Occipital lobe (tissue), 2 donors: ENCODE results near the gene STRBP. TPM values are rescaled to one million over a fixed set of nuclear protein-coding genes. Genes with fewer than 3 reads are reported as not detected.
"Not testable (repeated sequence)": the region's sequence is repeated elsewhere in the genome, so short reads cannot be mapped to it uniquely, and the experiment has no call there.

Experiments used
- DNase-seq: peaks from one replicate; lab custom pipeline; 2025; lab: John Stamatoyannopoulos, UW
- total RNA-seq: library from RNA; depleted of rRNA; stranded (reverse); fragments of >200 nt; gene quantifications from one replicate; pipeline ENCODE4 v1.2.3, GENCODE V29; 2014

The STRBP gene
- total RNA-seq: 97.5 TPM

DNA sequence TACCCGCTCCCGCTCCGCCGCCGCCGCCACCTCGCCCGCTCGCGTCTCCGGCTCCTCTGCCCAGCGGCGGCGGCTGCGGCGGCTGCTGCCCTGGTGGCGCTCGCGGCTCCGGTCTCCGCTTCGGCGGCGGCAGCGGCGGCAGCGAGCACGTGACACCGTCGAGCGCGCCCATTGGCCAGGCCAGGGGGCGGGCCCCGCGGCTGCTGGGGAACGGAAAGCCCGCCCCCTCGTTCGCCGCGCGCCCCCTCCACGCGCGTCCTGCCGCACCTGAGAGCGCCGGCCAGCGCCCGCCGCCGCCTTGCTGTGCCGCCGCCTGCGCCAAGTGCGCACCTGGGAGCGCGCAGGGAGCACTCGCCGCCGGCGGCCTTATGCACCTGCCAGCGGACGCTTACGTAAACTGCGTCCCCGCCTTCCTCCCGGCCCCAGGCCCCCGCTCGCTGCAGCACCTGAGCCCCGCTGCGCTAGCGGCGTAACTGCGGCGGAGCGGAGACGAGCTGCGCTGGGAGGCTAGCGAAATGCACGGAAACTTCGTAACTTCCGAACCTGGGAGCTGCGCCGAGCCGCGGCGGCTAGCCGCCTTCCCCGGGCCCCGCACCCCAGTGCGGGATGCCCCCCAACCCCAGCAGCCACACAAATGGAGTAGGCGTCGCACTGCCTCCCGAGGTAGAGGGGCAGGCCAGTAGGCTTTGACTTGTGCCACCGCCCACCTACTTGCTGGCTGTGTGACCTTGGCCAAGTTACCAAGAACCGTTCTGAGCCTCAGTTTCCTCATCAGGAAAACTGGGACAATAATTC is at the start of gene STRBP:
STRBP (minus strand) TSS at position 122 of the 795 bp plus-strand sequence. CDS start 84,452 bp downstream, outside the sequence.
- DNase-seq: peak; percentile 84

- DNase-seq: no peak
Measured at GRCh38 chr9:123316053-123316718, 47.8 kb upstream of the STRBP start.

DNA sequence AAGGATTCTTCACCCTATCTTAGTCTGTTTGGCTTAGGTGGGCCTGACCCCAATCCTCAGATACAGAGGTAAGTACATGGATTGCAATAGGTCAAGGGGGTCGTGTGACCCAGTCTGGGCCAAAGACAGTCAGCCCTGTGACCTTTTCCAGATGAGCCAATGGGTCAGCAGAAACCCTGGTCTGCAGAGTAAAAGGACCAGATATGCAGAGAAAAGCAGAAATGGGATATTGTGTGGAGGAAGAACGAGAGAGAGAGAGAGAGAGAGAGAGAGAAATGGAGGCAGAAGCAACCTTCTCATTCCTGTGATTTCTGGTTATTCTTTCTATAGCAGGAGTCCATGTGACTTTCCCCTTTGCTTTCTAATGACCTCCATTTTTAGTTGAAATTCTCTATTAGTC is 47.2 kb upstream of the STRBP start:
- DNase-seq: no peak

DNA sequence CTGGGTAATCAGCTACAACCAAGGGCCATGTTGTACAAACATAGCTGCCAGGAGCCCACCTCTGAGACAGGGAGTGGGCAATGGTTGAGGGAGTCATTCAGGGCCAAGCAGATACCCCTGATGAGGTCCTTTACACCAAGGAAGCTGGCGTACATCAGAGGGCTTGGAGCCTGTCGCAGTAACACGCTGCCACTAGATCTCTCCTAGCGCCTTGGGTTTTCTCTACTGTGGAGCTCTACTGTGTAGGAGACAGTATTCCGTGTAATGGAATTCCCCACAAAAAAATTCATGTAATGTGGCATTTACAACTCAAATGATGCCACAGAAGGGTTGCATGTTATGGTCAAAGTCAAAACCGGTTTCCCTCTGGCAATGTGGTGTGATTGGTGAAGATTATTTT is 46.2 kb upstream of the STRBP start:
- DNase-seq: no peak

DNA sequence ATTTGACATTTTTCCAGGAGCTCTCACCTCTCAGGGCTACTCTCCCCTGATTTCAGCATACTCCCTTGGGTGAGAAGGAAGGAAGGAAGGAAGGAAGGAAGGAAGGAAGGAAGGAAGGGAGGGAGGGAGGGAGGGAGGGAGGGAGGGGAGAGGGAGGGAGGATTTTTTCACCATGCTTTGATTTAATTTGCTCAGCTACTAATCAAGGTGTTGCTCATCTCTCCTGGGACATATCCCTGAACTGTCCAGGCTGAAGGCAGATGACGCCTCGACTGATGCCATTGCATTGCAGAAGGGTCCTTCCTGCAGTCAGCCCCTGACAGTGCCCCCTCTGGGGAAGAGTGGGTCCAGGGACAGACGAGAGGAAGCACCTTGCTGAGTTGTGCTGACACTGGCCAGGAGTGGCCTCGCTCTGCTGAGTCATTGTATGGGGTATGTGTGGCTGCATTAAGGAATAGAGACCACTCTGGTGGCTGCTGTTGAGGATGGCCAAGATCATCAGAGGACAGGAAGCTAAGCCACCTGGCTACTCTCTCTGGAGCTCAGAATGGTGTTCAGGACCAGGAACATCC is 44.0 kb upstream of the STRBP start:
- no peak for DNase-seq

- DNase-seq: no peak
Measured at GRCh38 chr9:123311250-123311752, 42.9 kb upstream of the STRBP start.

DNA sequence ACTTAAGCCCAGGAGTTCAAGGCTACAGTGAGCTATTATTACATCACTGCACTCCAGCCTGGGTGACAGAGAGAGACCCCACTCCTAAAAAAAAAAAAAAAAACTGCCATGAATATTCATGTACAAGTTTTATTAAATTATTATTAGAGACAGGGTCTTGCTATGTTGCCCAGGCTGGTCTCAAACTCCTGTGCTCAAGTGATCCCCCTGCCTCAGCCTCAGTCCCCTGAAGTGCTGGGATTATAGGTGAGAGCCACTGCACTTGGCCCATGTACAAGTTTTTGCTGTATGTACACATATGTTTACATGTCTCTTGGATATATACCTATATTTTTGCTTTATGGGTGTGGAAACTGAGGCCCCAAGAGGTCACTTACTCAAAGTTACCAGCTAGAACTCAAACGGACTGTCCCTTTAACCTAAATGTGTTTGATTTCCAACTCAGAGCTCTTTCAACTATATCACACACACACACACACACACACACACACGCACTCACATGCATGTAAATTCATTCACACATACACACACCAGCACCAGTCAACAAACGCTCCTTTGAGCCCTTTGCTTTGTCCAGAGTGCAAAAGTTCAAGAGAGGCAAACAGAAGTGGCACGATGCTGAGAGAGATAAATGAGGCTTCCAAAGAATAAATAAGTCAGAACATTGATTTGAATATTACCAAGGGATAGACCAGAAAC is 42.3 kb upstream of the STRBP start:
- DNase-seq: no peak

GRCh38 chr9:123309611-123310010 is 41.2 kb upstream of the STRBP start:
- DNase-seq: no peak

GRCh38 chr9:123305879-123306278 is 37.5 kb upstream of the STRBP start:
- DNase-seq: no peak

- no peak for DNase-seq
Measured at GRCh38 chr9:123304340-123304691, 35.9 kb upstream of the STRBP start.

DNA sequence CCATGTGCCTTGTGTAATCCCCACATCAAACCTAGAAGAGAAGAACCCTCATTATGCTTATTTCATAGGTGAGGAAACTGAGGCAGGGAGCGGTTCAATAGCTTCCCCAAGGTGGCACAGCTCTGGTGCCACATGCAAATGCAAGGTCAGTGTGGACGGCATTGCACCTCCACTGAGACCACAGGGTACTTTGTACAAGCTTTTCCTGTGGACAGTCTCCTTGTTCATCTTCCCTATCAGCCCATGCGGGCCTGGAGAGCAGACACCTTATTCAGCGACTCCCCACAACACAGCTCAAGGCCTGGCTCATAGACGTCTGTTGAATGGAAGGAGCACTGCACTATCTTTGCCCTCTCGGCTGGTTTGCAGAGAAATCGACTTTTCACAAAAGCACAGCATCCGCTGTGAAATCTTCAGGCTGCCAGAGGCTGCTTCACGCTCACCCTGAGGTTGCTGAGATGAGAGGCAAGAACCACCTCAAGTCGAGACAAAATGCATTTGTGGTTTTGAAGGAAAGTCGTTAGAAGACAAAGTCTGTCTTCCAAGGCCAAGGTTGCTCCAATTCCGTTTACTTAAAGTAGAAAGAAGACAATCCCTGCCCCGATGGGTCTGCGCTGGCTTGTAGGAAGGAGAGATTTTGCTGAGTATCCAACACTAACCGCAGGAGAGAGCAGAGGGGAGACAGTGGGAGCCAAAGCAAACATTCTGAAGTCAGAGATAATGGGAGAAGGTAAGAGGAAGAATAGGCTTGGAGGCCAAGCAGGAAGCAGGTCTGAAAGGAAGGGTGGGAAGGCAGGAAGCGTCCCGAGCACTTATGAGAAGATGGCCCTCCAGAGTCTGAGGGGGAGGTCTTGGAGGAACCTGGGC is 34.2 kb upstream of the STRBP start:
- DNase-seq: no peak

GRCh38 chr9:123301936-123302335 is 33.5 kb upstream of the STRBP start:
- DNase-seq: not testable (repeated sequence)

GRCh38 chr9:123300554-123300953 is 32.2 kb upstream of the STRBP start:
- DNase-seq: no peak

DNA sequence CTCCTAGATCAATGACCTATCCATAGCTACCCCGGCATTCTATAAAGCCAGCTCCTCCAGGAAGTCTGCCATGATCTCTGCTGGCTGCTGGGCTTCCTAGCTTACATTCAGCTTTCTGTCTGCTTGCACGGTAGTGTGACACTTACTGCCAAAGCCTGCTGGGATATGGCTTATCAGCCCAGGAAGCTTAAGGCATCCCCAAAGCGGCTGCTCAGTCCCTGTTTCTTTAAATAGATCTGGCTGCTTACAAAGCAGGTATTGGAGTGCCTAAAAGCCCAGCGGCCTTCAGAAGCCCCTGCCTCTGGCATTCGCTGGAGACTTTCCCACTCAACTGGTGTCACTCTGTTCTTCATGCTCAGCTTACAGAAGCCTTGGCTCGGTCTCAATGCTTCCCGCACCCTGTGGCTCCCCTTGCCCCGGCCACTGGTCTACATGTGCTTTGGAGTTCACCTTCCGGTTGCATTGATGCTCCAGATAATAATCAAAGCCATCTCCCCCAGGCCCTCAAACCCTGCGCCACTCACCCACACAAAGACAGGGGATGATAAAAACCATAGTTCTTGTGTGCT is 31.3 kb upstream of the STRBP start:
- DNase-seq: no peak

- no peak for DNase-seq
Measured at GRCh38 chr9:123296174-123296573, 27.8 kb upstream of the STRBP start.

DNA sequence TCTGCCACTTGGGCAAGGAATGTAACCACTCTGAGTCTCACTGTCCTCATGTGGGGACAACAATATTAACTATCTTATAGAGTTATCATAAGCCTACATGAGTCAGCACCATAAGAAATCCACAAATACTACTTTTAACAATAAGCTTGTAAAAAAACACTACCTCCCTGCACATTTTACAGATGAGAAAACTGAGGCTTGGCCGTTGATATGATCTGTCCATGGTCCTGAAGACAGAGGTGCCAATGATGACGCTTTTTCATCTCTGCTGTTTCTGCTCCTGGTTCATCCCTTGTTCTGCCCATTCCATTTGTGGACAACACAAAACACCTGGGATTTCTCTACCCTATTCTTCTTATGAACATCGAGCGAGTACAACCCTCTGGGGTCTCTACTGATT is 23.4 kb upstream of the STRBP start:
- DNase-seq: no peak

DNA sequence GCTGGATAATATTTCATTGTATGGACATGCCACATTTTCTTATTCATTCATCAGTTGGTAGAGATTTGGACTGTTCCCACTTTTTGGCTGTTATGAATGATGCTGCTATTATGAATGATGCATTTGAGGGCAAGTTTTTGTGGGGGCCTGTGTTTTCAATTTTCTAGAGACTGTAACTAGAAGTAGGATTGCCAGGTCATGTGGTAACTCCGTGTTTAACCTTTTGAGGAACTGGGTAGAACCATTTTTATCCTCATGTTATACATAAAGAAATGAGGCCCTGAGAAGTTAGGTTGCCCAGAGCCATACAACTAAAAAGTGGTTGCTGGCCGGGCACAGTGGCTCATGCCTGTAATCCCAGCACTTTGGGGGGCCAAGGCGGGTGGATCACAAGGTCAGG is 22.4 kb upstream of the STRBP start:
- no peak for DNase-seq

DNA sequence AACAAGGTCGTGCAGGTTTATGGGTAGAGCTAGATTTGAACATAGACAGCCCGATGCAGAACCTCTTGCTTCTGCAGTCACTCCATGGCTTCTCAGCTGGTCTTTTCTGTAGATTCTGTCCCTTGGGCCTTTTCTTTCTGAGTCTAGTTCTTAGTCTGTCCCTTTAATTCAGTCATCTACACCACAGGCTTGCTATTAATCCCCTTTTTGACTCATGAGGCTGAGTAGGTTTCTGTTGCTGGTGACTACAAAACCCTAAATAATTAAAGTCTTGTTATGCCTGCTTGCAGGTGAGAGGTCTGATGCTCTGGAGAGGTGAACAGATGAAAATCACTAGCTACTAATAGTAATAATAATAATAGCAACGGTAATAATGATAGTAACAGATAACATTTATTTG is 19.3 kb upstream of the STRBP start:
- DNase-seq: no peak

- no peak for DNase-seq
Measured at GRCh38 chr9:123286324-123286723, 17.9 kb upstream of the STRBP start.

- no peak for DNase-seq
Measured at GRCh38 chr9:123284656-123285055, 16.3 kb upstream of the STRBP start.

DNA sequence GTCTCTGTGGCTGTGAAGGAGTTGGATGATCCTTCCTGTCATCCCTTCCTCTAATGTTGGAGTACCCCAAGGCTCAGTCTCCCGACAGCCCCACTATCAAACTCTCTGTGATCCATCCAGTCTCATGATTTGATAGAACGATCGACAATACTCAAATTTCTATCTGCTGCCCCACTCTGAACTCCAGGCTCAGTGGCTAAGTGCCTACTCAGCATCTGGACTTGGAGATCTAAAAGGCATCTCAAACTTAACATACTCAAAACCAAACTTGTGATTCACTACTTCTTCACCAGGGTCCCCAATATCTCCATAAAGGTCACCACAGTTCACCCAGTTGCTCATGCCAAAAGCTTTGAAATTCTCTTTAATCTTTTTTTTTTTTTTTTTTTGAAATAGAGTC is 15.1 kb upstream of the STRBP start:
- DNase-seq: no peak
